HFFc6 (cell line): ENCODE data around the gene LARGE1. TPM values are rescaled to one million over a fixed set of nuclear protein-coding genes. Genes with fewer than 3 reads are reported as not detected.

Experiments used
- DNase-seq: peaks from one replicate; pipeline ENCODE4 v3.0.0-alpha.2; 2018
- H3K27ac Mint-ChIP-seq: 2 replicates; pipeline ENCODE4 v1.8.0; 2020; ENCODE audit warnings: mild to moderate bottlenecking, mixed read lengths
- H3K27me3 Mint-ChIP-seq: 2 replicates; pipeline ENCODE4 v1.8.0; 2021; ENCODE audit warnings: mild to moderate bottlenecking, moderate library complexity, mixed read lengths; ENCODE audit not compliant: insufficient read depth
- H3K36me3 Mint-ChIP-seq: 2 replicates; pipeline ENCODE4 v1.8.0; 2021; ENCODE audit warnings: low read depth, mixed read lengths
- H3K4me1 Mint-ChIP-seq: 2 replicates; pipeline ENCODE4 v1.8.0; 2020; ENCODE audit warnings: low read depth, mixed read lengths
- H3K4me3 Mint-ChIP-seq: 2 replicates; pipeline ENCODE4 v1.8.0; 2020; ENCODE audit warnings: mild to moderate bottlenecking, moderate library complexity, mixed read lengths
- H3K9me3 Mint-ChIP-seq: 2 replicates; pipeline ENCODE4 v1.8.0; 2020; ENCODE audit warnings: mild to moderate bottlenecking, mixed read lengths
- CTCF ChIP-seq: fragments of 200-600 bp; sonication (generic); IDR thresholded peaks from 2 replicates; pipeline ENCODE4 v1.5.0; 2021; ENCODE audit warnings: antibody characterized with exemption, mild to moderate bottlenecking
- total RNA-seq, 6 experiments: library from RNA; stranded (reverse); fragmentation: NEBNext Ultra II Directional; extraction: Animal tissue kit (Norgen Biotek cat#: 25700); gene quantifications; 2 replicates in 1 of 6; 3 replicates in 5 of 6; pipeline ENCODE4 v1.2.3, GENCODE V29; 2021

The LARGE1 gene
- total RNA-seq, 6 experiments from 2014 or later, result 4.9 to 7.3 (median 6.5) TPM

- Mint-ChIP-seq H3K36me3 (peaks cover 5% of the 10 kb centered on the region), H3K27me3 (no peaks in the 10 kb centered on the region), H3K9me3 (peaks cover 50% of the 10 kb centered on the region), H3K4me3 (no peak overlapping the region), H3K27ac (no peak overlapping the region), H3K4me1 (no peaks in the 10 kb centered on the region)
- DNase-seq, result no peak
- TF ChIP-seq CTCF, result no peak
These were observed 492.8 kb downstream of the LARGE1 start for GRCh38 chr22:33427461-33427860.

- H3K9me3 Mint-ChIP-seq, result peaks cover 57% of the 10 kb centered on the region
- DNase-seq, result no peak
- no peak for TF ChIP-seq CTCF
- H3K27ac Mint-ChIP-seq, result no peak overlapping the region
- H3K36me3 Mint-ChIP-seq, result peaks cover 5% of the 10 kb centered on the region
- no peaks in the 10 kb centered on the region for H3K27me3 Mint-ChIP-seq
- no peaks in the 10 kb centered on the region for H3K4me1 Mint-ChIP-seq
- no peak overlapping the region for H3K4me3 Mint-ChIP-seq
These were observed 493.8 kb downstream of the LARGE1 start for GRCh38 chr22:33426451-33426850.

- TF ChIP-seq CTCF, result no peak
- Mint-ChIP-seq H3K9me3 (peaks cover 70% of the 10 kb centered on the region), H3K4me1 (no peaks in the 10 kb centered on the region), H3K4me3 (no peak overlapping the region), H3K27me3 (no peaks in the 10 kb centered on the region), H3K27ac (no peak overlapping the region), H3K36me3 (peaks cover 14% of the 10 kb centered on the region)
- no peak for DNase-seq
These were observed 498.4 kb downstream of the LARGE1 start for GRCh38 chr22:33421859-33422258.

GRCh38 chr22:33418484-33418883, 501.8 kb downstream of the LARGE1 start:
- Mint-ChIP-seq H3K36me3 (peaks cover 18% of the 10 kb centered on the region), H3K27ac (no peak overlapping the region), H3K27me3 (peaks cover 2% of the 10 kb centered on the region), H3K9me3 (peaks cover 82% of the 10 kb centered on the region), H3K4me3 (no peak overlapping the region), H3K4me1 (no peaks in the 10 kb centered on the region)
- TF ChIP-seq CTCF, result no peak
- no peak for DNase-seq

GRCh38 chr22:33415401-33415800, 504.9 kb downstream of the LARGE1 start:
- no peaks in the 10 kb centered on the region for H3K4me1 Mint-ChIP-seq
- no peak overlapping the region for H3K4me3 Mint-ChIP-seq
- peaks cover 18% of the 10 kb centered on the region for H3K36me3 Mint-ChIP-seq
- no peak for TF ChIP-seq CTCF
- DNase-seq, result no peak
- H3K27me3 Mint-ChIP-seq, result peaks cover 2% of the 10 kb centered on the region
- H3K27ac Mint-ChIP-seq, result no peak overlapping the region
- H3K9me3 Mint-ChIP-seq, result peaks cover 71% of the 10 kb centered on the region

GRCh38 chr22:33409079-33409478, 511.2 kb downstream of the LARGE1 start:
- no peaks in the 10 kb centered on the region for H3K36me3 Mint-ChIP-seq
- no peak overlapping the region for H3K27ac Mint-ChIP-seq
- peaks cover 62% of the 10 kb centered on the region for H3K9me3 Mint-ChIP-seq
- H3K4me1 Mint-ChIP-seq, result no peaks in the 10 kb centered on the region
- no peak for TF ChIP-seq CTCF
- no peaks in the 10 kb centered on the region for H3K27me3 Mint-ChIP-seq
- H3K4me3 Mint-ChIP-seq, result no peak overlapping the region
- DNase-seq, result no peak
